Retina (tissue), 1 donor: ENCODE data around the gene COG5.
"Not testable (repeated sequence)": the region's sequence is repeated elsewhere in the genome, so short reads cannot be mapped to it uniquely, and the experiment has no call there.

Experiments used
- DNase-seq: peaks from one replicate; pipeline ENCODE4 v3.0.0-alpha.2; 2016

The COG5 gene

GRCh38 chr7:107258737-107259136, 305.0 kb downstream of the COG5 start:
- no peak for DNase-seq

DNA sequence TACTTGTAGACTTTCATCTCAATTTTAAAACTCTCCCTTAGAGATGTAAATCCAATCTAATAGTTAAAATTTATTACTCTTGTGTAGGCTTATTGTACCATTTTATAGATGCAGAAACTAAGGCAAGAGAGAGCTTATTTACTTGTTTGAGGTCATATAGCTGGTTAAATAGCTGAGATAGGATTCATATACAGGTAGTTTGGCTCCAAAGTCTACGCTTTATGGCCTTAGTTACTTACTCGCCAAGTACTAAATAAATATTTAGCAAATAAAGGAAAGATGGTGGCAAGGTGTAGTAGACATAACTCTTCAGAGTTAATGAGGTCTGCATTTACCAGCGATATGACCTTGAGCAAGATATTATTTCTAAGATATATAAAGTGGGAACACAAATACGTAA, 308.1 kb downstream of the COG5 start:
- no peak for DNase-seq

- DNase-seq: no peak
These were observed 309.2 kb downstream of the COG5 start for GRCh38 chr7:107254398-107254985.

DNA sequence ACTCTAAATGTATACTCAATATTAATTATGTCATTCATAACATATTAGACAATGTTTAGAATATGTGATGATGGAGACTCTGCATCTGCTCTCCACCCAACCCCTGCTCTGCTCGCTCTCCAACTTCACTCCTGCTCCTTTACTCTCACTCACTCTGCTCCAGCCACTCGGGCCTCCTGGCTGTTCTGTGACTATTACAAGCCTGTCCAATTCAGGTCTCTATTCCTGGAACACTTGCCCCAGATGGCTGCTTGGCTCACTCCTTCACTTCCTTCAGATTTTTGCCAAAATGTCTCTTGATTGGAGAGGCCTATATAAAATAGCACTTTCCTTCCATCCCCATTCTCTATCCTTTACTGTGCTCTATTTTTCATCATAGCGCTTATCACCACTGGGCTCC, 310.1 kb downstream of the COG5 start:
- no peak for DNase-seq

GRCh38 chr7:107251963-107252362, 311.8 kb downstream of the COG5 start:
- DNase-seq: no peak

DNA sequence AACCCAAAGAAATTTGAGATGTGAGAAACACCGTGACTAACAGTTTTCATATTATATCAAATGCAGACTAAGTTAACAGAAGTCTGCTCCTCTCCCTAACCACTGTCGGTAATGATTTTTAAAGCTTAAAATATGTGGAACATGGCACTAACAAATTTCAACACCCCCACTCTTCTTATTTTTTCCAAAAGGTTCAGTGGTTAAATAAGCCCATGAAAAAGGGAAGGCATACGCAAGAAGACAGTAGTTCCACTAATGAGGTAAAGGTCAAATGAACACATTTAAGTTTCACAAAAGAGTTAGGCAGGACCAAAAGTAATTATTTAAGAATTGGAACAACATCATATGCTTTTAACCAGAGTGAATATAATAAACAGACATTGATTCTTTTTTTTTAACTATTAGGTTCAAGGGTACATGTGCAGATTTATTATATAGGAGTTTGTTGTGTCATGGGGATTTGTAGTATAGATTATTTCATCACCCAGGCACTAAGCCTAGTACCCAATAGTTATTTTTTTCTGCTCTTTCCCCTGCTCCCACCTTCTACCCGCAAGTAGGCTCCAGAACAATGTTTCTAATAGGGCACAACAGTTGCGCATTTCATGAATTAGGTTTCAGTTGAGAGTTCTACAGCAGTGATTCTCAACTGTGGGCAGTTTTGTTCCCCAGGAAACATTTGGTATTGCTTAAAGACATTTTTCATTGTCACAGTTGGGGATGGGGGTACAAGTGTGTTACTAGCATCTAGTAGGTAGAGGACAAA, 315.0 kb downstream of the COG5 start:
- no peak for DNase-seq

GRCh38 chr7:107246836-107247235, 316.9 kb downstream of the COG5 start:
- not testable (repeated sequence) for DNase-seq

DNA sequence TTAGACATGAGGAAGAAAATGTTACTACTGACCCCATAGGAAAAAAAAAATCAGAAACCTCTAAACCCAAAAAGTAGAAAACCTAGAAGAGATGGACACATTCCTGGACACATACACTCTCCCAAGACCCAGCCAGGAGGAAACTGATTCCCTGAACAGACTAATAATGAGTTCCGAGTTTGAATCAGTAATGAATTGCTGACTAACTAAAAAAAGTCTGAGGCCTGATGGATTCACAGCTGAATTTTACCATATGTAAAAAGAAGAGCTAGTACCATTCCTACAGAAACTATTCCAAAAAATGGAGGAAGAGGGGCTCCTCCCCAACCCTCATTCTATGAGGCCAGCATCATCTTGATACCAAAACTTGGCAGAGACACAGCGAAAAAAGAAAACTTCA, 319.1 kb downstream of the COG5 start:
- DNase-seq: no peak

- no peak for DNase-seq
These were observed 321.5 kb downstream of the COG5 start for GRCh38 chr7:107242267-107242666.

DNA sequence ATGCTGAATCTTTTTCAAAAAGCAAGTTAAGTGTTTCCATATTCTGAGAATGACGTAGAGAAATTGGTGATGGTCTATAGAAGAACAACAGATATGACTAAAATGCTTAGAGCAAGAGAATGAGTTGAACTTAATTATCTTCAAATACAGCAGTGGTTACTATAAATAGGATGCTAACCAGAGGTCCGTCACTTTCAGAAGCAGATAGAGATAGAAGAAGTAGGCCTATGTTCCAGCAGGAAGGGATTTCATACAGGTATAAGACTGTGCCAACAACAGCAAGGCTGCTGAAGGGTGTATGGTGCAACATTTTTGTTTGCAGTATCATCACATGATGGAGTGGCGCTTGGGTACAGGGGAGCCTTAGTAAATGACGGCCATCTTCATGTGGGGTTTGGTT, 326.3 kb downstream of the COG5 start:
- no peak for DNase-seq

- DNase-seq: no peak
These were observed 326.9 kb downstream of the COG5 start for GRCh38 chr7:107236862-107237261.

DNA sequence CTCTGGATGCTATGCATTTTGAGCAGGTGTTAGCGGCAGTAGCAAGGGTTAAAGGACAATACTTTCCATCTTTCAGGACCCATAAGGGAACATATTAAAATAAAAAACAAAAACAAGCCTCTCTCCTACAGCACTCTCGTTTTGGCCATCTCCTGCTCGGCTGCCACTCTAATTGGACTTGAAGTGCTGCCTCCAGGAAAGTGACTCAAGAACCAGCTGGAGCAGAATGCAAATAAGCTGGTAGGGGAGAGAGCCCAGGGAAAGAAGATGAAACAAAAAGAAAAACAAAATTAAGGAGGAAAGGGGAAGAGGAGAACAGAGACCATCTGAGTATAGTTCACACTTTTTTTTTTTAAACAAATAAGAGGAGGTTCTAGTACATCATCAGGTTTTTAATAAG, 329.3 kb downstream of the COG5 start:
- DNase-seq: no peak

- no peak for DNase-seq
These were observed 329.7 kb downstream of the COG5 start for GRCh38 chr7:107233981-107234380.

DNA sequence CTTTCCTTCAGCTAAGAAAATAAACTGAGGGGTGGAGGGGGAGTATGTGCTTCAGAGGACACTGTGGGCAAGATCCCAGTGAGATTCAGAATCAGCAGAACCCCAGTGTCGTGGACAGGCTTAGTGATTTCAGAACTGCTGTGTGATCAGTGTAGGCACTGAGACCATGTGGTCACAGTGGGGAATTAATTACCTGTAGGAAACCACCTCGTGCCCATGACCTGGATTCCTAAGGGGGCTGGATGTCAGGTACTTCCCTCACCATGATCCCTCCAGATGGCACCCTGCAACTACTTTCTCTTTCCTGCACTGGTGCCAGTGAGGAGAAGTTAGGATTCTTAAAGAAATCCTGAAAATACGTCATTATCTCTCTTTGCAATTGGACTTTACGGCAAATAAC, 330.5 kb downstream of the COG5 start:
- peak; percentile 14 for DNase-seq

GRCh38 chr7:107232568-107233090, 331.1 kb downstream of the COG5 start:
- no peak for DNase-seq

GRCh38 chr7:107230334-107230733, 333.4 kb downstream of the COG5 start:
- no peak for DNase-seq

DNA sequence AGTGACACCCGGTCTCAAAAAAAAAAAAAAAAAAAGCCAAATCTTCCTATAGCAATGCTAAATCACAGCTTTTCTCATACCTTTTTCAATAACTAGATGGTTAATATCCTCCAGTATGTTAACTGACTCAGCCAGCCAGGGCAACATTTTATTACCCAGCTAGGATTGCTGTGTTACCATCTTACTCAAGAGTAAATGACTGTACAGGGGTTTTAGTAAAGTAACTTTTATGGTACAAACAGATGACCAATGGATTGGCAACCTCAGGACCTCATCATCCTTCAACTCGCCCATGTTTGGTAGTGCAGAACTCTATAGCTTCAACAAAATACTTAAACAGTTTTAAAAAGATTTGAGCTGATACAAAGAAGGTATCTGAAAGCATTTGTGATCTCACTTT, 335.4 kb downstream of the COG5 start:
- DNase-seq: no peak

GRCh38 chr7:107224374-107225223, 339.1 kb downstream of the COG5 start:
- DNase-seq: peak; percentile 67

- not testable (repeated sequence) for DNase-seq
These were observed 342.9 kb downstream of the COG5 start for GRCh38 chr7:107220806-107221205.

GRCh38 chr7:107220356-107220755, 343.4 kb downstream of the COG5 start:
- DNase-seq: no peak

- DNase-seq: no peak
These were observed 344.0 kb downstream of the COG5 start for GRCh38 chr7:107219563-107220244.

DNA sequence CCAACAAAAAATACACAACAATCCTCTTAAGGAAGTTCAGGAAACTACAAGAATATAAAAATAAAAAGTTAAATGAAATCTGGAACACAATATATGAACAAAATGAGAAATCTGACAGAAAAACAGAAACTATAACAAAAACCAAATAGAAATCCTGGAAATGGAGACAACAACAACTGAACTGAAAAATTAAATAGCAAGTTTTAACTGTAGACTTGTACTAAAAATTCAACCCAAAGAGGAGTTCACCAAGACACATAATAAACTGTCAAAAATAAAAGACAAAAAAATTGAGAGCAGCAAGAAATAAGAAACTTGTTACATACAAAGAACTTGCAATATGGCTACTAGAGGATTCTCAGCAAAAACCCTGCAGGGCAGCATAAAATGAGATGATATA, 349.8 kb downstream of the COG5 start:
- DNase-seq: no peak

DNA sequence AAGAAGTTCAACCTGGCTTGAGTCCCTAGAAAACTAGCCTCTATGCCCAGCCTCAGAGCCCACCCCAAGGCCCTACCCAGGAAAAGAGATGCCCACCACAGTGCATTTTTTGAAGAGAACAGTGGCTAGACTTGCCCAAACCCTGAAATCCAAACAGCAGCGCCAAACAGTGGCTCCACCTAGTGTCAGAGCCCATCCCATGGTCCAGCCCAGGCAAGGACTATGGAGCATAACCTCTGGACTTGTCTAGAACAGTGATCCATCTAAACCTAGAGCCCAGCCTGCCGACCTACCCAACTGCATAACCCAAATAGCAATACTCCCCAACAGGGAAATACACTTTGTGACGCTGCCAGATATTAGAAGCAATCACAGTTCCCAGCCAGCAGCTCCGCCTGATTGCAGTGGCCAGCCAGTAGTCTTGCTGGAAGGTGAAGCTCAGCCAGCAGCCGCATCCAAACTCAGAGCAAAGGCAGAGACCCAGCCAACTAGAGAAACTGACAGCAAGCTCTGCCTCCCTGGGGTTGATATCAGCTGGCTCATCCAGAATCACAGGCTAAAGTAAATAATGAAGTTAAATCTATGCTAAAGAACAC, 350.4 kb downstream of the COG5 start:
- DNase-seq: no peak
